Colon (tissue), 2 donors: ENCODE measurements around the gene SLC22A7.

ENCODE experiments used
- FAIRE-seq: peaks from 2 replicates; lab custom pipeline; 2012; peaks lifted over from hg19 to GRCh38; lab: Jason Lieb, UNC
- donor health status: control.
- donor health status: control.

Gene SLC22A7, protein sequence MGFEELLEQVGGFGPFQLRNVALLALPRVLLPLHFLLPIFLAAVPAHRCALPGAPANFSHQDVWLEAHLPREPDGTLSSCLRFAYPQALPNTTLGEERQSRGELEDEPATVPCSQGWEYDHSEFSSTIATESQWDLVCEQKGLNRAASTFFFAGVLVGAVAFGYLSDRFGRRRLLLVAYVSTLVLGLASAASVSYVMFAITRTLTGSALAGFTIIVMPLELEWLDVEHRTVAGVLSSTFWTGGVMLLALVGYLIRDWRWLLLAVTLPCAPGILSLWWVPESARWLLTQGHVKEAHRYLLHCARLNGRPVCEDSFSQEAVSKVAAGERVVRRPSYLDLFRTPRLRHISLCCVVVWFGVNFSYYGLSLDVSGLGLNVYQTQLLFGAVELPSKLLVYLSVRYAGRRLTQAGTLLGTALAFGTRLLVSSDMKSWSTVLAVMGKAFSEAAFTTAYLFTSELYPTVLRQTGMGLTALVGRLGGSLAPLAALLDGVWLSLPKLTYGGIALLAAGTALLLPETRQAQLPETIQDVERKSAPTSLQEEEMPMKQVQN

DNA sequence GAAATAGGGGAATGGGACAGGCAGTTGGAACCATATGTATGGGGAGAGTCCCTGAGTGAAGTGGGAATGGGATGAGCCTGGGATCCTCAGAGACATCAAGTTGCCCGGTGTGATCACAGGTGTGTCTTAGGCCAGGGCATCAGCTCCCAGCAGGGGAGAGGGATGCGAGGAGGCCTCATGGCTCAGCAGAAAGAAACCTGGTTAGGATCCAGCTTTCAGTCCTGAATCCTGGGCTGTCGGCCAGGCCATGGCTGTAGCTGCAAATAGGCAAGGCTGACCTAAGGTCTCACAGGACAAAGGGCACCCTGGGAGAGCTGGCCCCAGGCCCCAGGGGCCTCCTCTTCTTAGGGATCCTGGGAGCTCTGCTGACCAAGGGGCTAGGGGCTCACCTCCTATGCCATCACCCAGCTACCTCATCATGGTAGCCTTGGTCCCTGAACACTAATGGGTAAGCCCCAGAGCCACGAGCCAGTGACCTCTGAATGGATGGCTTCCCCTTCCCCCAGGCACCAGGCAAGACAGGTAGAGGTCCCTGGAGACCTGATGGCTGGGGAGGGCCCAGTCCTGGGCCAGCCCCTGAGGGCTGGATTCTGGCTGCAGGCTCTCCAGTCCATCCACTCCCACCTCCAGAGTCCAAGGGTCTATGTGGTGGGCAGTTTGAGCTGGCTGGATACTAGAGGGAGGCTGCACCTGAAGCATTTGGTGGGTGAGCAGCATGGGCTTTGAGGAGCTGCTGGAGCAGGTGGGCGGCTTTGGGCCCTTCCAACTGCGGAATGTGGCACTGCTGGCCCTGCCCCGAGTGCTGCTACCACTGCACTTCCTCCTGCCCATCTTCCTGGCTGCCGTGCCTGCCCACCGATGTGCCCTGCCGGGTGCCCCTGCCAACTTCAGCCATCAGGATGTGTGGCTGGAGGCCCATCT, at the start of gene SLC22A7:
Gene SLC22A7, plus strand, starts transcription at position 617 of the 921 bp plus-strand sequence. Its CDS starts 99 bp downstream, at position 716.
- no peak for FAIRE-seq

DNA sequence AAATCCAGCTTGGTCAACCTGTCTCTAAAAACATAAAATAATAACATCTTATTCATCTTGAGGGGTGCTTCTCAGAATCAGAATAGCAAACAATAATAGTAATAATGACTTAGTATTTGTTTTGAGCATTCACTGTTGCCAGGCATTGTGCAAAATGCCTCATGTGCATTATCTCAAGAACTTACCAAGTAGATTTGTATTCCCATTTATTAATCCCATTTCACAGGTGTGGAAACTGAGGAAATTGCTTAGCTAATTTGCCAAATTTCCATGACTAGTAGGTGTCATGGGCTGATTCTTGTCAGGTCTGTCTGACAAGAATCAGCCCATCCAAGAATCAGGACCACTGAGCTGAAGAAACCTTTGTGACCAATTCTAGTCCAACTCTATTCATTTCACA, 49.3 kb upstream of the SLC22A7 start:
- no peak for FAIRE-seq

DNA sequence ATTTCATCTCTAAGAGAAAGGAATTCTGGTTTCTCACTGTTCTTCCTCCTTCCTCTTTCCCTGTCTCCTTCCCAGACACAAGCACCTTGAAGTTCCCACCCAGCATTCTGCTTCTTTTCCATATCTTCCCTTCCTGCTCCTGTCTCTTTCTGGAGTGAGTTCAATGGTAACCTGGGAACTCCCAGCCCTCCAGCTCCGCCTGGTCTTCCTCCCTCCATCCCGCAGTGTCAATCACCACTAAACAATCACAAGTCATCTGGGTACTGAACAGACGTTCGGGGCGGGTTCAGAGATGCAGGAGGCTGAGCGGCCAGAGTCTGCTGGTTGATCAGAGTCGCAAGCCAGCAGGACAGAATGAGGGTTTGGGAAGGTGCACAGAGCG, 47.1 kb upstream of the SLC22A7 start:
- FAIRE-seq: no peak

DNA sequence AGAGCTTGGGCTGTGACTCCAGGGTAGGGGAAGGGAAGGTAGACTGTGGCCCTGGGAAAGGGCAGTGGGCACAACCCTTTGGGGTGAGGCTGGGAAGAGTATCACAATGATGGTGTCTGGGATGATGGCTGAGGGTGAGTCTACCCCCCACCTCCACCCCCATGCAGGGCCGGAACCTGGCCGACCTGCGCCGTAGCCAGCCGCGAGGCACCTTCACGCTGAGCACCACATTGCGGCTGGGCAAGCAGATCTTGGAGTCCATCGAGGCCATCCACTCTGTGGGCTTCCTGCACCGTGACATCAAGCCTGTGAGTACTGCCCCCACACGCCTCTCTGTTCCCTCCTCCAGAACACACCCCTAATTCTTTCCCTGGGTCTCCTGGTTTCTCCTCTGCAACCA, 44.7 kb upstream of the SLC22A7 start:
- no peak for FAIRE-seq

DNA sequence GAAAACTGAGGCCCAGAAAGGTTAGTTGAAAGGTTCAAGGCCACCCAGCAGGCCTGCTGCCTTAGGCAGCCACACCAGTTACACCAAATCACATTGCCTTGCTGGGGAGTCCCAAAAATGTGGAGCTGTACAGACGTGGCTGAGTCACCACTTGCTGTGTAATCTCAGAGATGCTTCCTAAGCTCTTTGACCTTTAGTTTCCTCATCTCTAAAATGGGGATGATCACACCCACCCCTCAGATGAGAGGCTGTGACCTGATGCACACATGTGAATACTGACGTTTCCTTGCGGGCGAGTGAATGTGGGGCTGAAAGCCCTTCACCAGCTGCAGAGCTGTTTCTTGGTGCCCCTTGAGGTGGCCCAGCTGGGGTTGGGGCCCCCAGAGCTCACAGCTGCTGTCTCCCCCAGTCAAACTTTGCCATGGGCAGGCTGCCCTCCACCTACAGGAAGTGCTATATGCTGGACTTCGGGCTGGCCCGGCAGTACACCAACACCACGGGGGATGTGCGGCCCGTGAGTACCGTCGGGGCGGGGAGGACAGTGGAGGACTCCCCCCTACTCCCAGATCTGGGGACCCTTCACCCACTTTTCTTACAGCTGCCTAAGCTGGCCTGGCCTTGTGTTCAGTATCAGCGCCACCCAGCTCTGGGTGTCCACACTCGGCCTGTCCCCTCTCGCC, 43.8 kb upstream of the SLC22A7 start:
- no peak for FAIRE-seq

DNA sequence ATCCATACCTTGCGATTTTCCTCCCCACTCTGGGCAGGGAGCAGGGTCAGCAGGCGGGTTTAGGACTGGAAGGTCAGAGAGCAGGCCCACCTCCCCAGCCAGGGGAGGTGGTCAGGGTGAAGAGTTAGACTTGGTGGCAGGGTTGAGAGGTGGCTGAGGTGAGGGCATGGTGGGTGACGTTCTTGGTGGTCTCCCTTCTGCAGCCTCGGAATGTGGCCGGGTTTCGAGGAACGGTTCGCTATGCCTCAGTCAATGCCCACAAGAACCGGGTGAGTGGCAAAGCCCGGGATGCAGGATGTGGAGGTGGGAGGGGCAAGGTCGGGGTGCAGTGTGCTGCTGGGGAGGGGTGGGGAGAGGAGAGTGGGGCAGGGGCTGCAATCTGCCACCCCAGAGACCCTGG, 43.2 kb upstream of the SLC22A7 start:
- no peak for FAIRE-seq

DNA sequence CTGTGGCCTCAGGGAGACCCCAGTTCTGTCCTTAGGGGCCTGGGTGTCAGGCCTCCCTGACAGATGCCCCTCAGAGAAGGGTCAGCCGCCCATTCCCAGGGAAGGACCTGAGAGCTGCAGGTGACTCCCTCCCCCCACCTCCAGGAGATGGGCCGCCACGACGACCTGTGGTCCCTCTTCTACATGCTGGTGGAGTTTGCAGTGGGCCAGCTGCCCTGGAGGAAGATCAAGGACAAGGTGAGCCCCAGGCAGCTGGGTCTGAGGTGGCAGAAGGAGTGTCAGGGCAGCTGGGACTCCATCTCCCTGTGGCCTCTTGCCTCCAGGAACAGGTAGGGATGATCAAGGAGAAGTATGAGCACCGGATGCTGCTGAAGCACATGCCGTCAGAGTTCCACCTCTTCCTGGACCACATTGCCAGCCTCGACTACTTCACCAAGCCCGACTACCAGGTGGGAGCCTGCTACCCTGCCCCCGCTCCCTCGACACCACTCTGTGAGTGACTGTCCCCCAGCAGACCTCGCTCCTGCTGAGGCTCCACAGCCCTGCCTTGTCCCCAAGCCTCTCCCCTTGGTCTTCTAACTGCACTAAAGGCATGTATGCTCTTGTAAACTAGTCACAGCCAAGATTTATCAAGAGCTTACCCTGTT, 42.5 kb upstream of the SLC22A7 start:
- no peak for FAIRE-seq

DNA sequence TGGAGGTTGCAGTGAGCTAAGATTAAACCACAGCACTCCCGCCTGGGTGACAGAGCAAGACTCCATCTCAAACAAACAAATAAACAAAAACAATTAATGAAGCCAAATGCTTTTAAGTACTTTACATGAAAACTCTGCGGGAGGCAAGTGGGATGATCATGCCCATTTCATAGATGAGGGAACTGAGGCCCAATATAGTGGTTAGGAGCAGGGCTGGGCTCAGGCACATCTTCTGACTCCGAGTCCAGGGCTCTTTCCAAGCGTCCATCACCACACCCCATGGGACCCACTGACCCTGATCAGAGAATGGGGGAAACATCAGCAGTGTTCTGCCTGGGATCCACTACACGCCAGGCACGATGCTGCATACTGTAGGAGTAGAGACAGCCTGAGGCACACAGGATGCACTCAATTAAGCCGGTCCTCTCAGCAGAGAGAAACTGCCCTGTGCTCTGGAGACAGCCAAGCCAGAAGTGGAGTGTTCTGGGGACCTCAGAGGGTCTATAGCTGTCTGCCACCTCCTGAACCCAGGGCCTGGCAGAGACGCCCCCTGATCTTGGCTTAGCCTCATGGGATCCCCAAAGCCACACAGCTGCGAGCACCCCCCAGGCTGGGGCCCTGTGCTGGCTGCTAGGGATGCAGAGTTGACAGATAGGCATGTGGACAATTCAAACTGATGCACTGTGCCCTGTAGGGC, 41.2 kb upstream of the SLC22A7 start:
- FAIRE-seq: no peak

DNA sequence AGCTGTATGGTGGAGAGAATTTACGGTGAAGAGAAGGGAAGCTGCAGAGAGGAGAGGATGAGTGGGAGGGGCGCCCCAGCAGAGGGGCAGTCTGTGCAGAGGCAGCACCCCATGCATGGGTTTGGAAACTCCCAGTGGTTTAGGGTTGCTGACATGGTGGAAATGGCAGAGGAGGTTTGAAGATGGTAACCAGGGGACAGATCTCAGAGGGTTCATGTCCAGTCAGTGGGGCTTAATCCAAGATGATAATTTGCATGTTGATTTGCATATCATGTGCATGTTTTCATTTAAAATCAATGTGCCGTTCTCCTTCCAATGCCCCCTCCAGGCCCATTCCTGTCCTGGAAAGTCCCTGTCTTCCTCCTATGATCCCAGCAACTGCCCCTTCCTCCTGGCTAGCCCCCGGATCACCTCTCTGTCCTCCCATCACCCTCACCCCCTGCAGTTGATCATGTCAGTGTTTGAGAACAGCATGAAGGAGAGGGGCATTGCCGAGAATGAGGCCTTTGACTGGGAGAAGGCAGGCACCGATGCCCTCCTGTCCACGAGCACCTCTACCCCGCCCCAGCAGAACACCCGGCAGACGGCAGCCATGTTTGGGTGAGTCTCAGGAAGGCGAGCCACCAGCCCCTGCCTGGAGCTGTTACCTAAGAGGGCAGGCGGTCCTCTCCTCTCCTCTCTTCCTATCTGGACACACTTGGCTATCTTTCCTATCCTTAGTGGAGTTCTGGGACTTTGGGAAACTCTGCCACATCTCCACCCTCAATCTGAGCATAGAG, 40.5 kb upstream of the SLC22A7 start:
- no peak for FAIRE-seq

DNA sequence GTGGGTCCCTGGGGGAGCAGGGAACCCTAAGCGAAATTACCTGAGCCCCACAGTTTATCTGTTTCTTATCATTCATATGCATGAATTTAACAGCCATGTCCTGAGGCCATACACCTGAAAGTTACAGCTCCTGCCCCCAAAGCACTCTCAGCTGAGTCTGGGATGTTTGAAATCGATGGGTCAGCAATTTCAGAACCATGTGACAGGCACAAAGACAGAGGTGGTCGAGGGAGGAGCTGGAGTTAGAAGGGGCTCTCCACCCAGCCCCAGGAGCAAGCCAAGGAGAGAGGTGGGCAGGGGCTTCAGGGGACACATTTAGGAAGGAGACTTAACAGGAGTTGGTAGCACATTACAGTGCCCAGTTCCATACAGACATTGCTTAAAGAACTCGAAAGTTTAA, 39.9 kb upstream of the SLC22A7 start:
- no peak for FAIRE-seq

DNA sequence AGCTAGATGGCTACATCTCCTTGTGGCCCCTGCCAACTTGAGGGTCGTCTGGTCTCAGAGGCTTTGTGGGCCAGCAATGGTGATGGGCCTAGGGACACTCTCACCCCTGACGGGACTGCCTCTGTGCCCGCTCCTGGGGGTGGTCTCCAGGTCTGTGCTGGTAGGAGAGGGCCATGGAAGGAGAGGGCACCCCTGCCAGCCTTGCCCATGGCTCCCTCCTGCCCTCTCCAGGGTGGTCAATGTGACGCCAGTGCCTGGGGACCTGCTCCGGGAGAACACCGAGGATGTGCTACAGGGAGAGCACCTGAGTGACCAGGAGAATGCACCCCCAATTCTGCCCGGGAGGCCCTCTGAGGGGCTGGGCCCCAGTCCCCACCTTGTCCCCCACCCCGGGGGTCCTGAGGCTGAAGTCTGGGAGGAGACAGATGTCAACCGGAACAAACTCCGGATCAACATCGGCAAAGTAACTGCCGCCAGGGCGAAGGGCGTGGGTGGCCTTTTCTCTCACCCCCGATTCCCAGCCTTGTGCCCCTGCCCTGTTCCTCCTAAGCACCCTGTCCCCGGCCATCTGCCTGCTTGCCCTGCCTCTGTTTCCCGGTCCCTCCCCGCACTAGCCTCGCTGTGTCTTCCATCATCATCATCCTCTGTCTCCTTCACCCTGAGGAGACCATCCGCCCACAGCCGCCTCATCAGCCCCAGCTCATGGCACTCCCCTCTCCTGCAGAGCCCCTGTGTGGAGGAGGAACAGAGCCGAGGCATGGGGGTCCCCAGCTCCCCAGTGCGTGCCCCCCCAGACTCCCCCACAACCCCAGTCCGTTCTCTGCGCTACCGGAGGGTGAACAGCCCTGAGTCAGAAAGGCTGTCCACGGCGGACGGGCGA, 39.0 kb upstream of the SLC22A7 start:
- no peak for FAIRE-seq

DNA sequence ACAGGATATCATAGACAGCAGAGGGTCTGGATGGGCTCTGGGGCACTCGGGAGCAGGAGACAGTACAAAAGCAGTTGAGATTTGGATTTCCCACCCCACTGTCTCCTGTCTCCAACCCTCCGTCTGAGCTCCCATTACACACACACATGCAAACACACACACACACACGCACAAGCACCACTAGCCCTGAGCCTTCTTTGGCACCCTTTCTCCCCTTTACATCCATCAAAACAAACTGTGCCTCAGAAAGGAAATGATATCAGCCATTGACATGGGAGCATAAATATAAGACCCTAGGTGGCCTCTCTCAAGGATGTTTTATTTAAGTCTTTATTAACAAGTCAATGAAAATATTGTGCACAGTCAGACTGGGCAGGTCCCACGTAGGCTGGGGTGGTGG, 37.3 kb upstream of the SLC22A7 start:
- FAIRE-seq: no peak

DNA sequence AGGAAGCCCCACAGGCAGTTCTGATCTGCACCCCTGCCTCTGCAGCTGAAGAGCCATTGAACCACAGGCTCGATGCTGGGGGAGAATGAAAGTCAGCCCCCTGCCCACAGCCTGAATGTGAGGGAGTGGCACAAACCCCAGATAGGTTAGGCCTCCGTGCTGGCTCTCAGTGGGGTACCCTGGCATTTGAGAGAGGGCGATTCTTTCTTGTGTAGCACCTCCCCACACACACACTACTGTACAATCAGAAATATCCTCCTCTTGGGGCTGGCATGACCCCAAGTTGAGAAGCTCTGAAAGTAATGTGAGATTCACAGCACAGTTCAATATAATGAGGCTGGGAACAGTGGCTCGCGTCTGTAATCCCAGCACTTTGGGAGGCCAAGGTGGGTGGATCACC, 36.9 kb upstream of the SLC22A7 start:
- no peak for FAIRE-seq

DNA sequence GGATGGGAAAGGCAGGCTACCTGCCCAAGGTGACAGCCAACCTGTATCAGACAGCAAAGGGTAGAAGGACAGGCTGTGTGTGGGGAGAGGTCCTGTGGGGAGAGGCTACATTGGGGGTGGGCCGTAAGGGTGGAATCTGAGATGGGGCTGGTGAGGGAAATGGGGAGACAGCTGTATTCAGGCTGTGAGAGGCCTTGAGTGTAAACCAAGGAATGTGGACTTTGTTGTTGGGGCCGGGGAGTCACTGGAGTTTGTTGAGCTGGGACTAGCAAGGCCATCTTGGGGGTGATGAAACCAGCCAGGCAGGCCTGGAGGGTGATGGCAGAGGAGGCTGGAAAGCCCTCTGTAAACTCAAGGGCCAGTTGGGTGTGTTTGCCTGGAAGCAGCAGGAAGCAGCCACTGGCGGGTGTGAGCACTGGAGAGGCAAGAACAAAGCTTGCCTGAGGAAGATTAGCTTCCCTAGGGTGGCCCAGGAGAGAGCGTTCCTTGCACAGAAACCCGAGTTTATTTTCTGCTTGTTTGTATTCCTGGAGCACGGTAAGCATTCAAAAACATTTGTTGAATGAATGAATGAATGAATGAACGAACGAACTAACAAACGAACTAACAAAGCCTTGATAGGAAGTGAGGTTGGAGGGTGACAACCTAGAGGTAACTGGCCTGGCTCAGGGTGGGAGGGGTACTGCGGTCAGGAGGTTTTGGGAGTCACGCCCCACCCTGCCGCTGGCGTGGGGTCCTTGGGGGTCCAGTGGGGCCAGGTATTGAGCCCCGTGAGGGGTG, 35.9 kb upstream of the SLC22A7 start:
- FAIRE-seq: no peak

DNA sequence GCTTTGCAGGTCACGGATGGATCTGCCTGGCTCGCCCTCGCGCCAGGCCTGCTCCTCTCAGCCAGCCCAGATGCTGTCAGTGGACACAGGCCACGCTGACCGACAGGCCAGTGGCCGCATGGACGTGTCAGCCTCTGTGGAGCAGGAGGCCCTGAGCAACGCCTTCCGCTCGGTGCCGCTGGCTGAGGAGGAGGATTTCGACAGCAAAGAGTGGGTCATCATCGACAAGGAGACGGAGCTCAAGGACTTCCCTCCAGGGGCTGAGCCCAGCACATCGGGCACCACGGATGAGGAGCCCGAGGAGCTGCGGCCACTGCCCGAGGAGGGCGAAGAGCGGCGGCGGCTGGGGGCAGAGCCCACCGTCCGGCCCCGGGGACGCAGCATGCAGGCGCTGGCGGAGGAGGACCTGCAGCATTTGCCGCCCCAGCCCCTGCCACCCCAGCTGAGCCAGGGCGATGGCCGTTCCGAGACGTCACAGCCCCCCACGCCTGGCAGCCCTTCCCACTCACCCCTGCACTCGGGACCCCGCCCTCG, 35.2 kb upstream of the SLC22A7 start:
- no peak for FAIRE-seq

DNA sequence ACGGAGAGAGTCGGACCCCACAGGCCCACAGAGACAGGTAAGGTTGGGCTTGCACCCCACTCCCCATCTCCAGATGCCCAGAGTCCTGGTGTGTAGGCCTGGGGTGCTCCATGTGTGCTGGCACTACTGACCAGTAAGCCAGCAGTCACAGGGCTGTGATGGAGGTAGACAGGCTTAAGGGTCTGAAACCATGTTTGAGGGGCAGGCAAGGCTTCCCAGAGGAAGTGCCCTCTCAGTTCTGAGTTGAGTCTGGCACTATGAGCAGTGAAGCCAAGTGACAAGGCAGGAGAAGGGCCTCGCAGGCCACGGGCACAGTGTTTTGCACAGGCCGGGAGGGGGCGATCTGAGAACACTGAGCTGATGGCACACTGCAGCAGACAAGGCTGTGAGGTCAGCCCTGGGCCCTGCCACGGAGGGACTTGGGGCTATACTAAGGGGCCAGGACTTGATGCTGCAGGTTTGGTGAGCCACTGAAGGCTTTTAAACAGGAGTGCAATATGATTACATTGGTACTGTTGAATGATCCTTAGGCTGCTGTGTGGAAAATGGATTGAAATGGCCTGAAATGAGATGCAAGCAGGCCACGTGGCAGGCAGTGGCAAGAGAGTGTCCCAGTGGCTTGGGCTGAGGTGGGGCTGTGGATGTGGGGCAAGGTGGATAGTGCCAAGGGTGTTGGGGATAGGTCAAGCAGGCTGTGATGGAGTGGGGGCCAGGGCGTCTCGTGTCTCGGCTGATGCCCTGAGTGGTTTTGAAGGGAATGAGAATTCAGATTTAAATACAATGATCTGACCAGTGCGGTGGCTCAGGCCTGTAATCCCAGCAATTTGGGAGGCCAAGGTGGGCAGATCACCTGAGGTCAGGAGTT, 34.5 kb upstream of the SLC22A7 start:
- no peak for FAIRE-seq

DNA sequence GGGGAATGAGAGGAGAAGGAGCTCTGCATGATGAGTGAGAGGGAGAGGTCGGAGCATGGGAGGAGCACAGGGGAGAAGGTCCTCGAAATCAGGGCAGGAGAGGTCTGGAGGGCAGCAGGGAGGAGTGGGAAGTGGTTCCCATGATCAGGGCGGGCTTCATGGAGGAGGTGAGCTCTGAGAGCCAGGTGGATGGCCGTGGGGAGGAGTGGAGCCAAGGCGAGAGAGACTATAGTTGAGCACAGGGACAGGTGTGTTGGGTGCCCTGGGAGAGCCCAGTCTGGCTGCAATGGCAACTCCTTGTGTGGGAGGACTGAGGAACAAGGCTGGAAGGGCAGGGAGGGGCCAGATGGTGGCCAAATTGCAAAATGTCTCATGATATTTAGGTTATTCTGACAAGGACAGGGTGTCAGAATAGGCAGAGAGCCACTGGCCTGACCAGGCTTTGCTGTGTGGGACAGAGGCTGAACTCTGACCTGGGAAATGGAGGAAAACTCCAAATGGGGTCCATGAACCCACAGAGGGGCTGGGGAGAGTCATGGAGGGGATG, 33.4 kb upstream of the SLC22A7 start:
- no peak for FAIRE-seq
